Endothelial cell (in vitro differentiated cells): Measurements from ENCODE around the gene OPRD1. TPM values are rescaled to one million over a fixed set of nuclear protein-coding genes. Genes with fewer than 3 reads are reported as not detected.

ENCODE experiments used
- DNase-seq: peaks from one replicate; pipeline ENCODE4 v3.0.0; 2021; ENCODE audit warnings: low spot score
- H3K27ac Mint-ChIP-seq: one replicate; pipeline ENCODE4 v1.8.0; 2021; ENCODE audit warnings: mixed read lengths, inconsistent platforms; ENCODE audit not compliant: unreplicated experiment
- H3K27me3 Mint-ChIP-seq: one replicate; pipeline ENCODE4 v1.8.0; 2021; ENCODE audit warnings: mild to moderate bottlenecking, moderate library complexity, mixed read lengths, inconsistent platforms; ENCODE audit not compliant: unreplicated experiment
- H3K36me3 Mint-ChIP-seq: one replicate; pipeline ENCODE4 v1.8.0; 2021; ENCODE audit warnings: mild to moderate bottlenecking, low read depth, mixed read lengths, inconsistent platforms; ENCODE audit not compliant: unreplicated experiment
- H3K4me1 Mint-ChIP-seq: one replicate; pipeline ENCODE4 v1.8.0; 2021; ENCODE audit warnings: mild to moderate bottlenecking, mixed read lengths, inconsistent platforms; ENCODE audit not compliant: unreplicated experiment
- H3K4me3 Mint-ChIP-seq: one replicate; pipeline ENCODE4 v1.8.0; 2021; ENCODE audit warnings: mild to moderate bottlenecking, mixed read lengths, inconsistent platforms; ENCODE audit not compliant: unreplicated experiment
- H3K9me3 Mint-ChIP-seq: one replicate; pipeline ENCODE4 v1.8.0; 2021; ENCODE audit warnings: mixed read lengths, inconsistent platforms; ENCODE audit not compliant: unreplicated experiment
- CTCF ChIP-seq: fragments of 200-600 bp; sonication (generic); IDR thresholded peaks from one replicate; pipeline ENCODE4 v1.5.0; 2021; ENCODE audit warnings: antibody characterized with exemption; ENCODE audit not compliant: unreplicated experiment
- total RNA-seq: library from RNA; stranded (reverse); fragmentation: NEBNext Ultra II Directional; extraction: Animal tissue kit (Norgen Biotek cat#: 25700); gene quantifications from one replicate; pipeline ENCODE4 v1.2.1, GENCODE V29; 2021; ENCODE audit not compliant: unreplicated experiment

The OPRD1 gene
- total RNA-seq, 1 donor from 2014 or later = 9.7 TPM

- TF ChIP-seq CTCF = no peak
- Mint-ChIP-seq H3K36me3 (peaks cover 7% of the 10 kb centered on the region), H3K4me1 (peaks cover 29% of the 10 kb centered on the region), H3K27me3 (peaks cover 3% of the 10 kb centered on the region), H3K9me3 (no peaks in the 10 kb centered on the region), H3K4me3 (no peak overlapping the region), H3K27ac (no peak overlapping the region)
- no peak for DNase-seq
These were observed 76.9 kb downstream of the OPRD1 start for GRCh38 chr1:28888915-28889314.

- H3K4me3 Mint-ChIP-seq = no peak overlapping the region
- H3K27ac Mint-ChIP-seq = no peak overlapping the region
- peaks cover 7% of the 10 kb centered on the region for H3K36me3 Mint-ChIP-seq
- H3K9me3 Mint-ChIP-seq = no peaks in the 10 kb centered on the region
- no peak for TF ChIP-seq CTCF
- no peak for DNase-seq
- H3K4me1 Mint-ChIP-seq = peaks cover 27% of the 10 kb centered on the region
- H3K27me3 Mint-ChIP-seq = peaks cover 3% of the 10 kb centered on the region
These were observed 77.4 kb downstream of the OPRD1 start for GRCh38 chr1:28889357-28889756.

DNA sequence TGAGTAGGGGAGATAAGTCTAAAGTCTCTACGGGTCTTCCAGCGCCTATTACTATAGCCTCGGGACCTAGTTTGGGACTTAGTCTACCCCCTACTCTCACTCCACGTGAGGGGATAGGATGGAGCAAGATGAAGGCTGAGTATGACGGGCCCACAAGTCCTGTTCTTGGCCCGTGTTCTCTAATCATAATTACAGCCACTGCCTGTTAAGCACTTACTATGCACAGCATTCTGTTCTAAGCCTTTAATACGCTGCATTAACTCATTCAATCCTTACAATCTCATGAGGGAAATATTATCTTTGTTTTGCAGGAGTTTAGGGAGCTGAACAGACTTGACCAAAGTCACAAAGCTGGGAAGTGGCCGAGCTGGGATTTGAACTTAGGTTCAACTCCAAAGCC is 78.5 kb downstream of the OPRD1 start:
- no peak overlapping the region for H3K27ac Mint-ChIP-seq
- H3K4me3 Mint-ChIP-seq = no peak overlapping the region
- peaks cover 22% of the 10 kb centered on the region for H3K4me1 Mint-ChIP-seq
- no peak for DNase-seq
- H3K36me3 Mint-ChIP-seq = peaks cover 7% of the 10 kb centered on the region
- no peaks in the 10 kb centered on the region for H3K9me3 Mint-ChIP-seq
- no peak for TF ChIP-seq CTCF
- peaks cover 3% of the 10 kb centered on the region for H3K27me3 Mint-ChIP-seq

GRCh38 chr1:28890836-28891235 is 78.9 kb downstream of the OPRD1 start:
- Mint-ChIP-seq H3K9me3 (no peaks in the 10 kb centered on the region), H3K4me3 (no peak overlapping the region), H3K4me1 (peaks cover 18% of the 10 kb centered on the region), H3K36me3 (peaks cover 7% of the 10 kb centered on the region), H3K27ac (no peak overlapping the region), H3K27me3 (peaks cover 3% of the 10 kb centered on the region)
- no peak for DNase-seq
- TF ChIP-seq CTCF = no peak

DNA sequence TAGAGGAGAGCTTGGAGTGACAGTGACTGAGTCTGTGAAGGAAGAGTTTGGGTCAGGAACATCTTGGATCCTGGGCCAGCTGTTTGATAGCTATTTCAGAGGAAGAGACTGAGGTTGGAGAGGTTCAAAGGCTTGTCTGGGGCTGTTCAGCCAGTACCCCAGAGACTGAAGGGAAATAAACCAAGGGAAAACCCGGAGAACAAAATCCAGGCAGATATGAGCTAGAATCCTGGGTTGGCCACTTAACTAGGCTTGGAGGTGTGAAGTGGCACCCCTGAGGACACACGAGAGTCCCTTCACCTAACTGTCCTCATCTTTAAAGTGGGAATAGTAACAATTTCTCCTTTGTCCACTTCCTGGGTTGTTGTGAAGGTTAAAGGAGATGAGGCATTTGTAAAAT is 79.3 kb downstream of the OPRD1 start:
- H3K4me3 Mint-ChIP-seq = no peak overlapping the region
- no peak for DNase-seq
- no peak overlapping the region for H3K27ac Mint-ChIP-seq
- TF ChIP-seq CTCF = no peak
- H3K4me1 Mint-ChIP-seq = peaks cover 15% of the 10 kb centered on the region
- H3K36me3 Mint-ChIP-seq = peaks cover 7% of the 10 kb centered on the region
- H3K27me3 Mint-ChIP-seq = peaks cover 3% of the 10 kb centered on the region
- H3K9me3 Mint-ChIP-seq = no peaks in the 10 kb centered on the region
